HL-60/S4 treated with retinoic acid at 250 ng/mL for 4 days and 3 days (cell line): ENCODE measurements around the gene CD7.

Source experiments
- in situ Hi-C: fragments of 300-500 bp; cut with MboI; formaldehyde crosslinking; loops from 2 replicates; pipeline ENCODE4 v1.7.0; 2022; ENCODE audit warnings: low sequenced_read_pairs

The CD7 gene

GRCh38 chr17:82266142-82266541 lies 51.3 kb downstream of the CD7 start:
- in situ Hi-C loops, result no loop called here
